Uterus (tissue), 2 donors: ENCODE results near the gene TMEM131.

ENCODE experiments used
- POLR2A ChIP-seq, 2 donors: fragments of 450-650 bp; IDR thresholded peaks; one replicate each; pipeline ENCODE4 v1.6.1; 2016; ENCODE audit warnings: antibody characterized with exemption in 2 of 2, mild to moderate bottlenecking in 1 of 2, moderate library complexity in 1 of 2
- TF ChIP-seq, protein P1 (sequence below), 4 experiments: fragments of 200-600 bp in 2 of 4; fragments of 450-650 bp in 2 of 4; sonication (generic) in 2 of 4; IDR thresholded peaks; one replicate each; pipeline ENCODE4 v1.5.1; 2016 to 2019; ENCODE audit warnings: antibody characterized with exemption in 4 of 4, mild to moderate bottlenecking in 2 of 4, moderate library complexity in 1 of 4

DNA sequence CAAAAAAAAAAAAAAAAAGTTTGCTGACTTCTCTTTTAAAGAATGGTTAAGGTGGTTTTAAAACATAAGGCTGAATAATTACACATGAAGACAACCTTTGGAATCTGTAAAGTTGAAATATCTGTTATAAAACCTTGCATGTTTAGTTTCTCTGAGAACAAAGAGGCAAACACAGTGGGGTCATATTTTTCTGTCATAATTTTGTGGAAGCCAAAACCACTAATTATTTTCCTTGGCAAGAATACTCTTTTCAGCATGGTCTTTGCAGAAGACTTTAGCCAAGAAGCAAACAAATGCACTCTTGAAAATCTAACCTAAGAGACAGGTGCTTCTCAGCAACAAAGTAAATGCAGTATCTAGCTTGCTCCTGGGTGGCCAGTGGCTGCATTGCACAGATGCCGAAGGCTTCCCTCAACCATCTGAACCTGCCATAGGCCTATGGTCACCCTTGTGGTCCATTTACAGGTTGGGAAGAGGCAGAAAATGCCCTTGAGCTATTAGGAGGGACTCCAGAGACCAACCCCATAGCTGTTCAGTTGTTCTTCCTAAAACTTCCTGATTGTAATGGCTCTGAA lies 237.5 kb downstream of the TMEM131 start:
- TF ChIP-seq, protein P1, sequence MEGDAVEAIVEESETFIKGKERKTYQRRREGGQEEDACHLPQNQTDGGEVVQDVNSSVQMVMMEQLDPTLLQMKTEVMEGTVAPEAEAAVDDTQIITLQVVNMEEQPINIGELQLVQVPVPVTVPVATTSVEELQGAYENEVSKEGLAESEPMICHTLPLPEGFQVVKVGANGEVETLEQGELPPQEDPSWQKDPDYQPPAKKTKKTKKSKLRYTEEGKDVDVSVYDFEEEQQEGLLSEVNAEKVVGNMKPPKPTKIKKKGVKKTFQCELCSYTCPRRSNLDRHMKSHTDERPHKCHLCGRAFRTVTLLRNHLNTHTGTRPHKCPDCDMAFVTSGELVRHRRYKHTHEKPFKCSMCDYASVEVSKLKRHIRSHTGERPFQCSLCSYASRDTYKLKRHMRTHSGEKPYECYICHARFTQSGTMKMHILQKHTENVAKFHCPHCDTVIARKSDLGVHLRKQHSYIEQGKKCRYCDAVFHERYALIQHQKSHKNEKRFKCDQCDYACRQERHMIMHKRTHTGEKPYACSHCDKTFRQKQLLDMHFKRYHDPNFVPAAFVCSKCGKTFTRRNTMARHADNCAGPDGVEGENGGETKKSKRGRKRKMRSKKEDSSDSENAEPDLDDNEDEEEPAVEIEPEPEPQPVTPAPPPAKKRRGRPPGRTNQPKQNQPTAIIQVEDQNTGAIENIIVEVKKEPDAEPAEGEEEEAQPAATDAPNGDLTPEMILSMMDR (IDR thresholded peaks at IDR 0.05): no peak
- TF ChIP-seq POLR2A (IDR thresholded peaks at IDR 0.05): no peak
